ENCODE results near the gene ZDHHC16.
"Not testable (repeated sequence)": the region's sequence is repeated elsewhere in the genome, so short reads cannot be mapped to it uniquely, and the experiment has no call there.

Gene ZDHHC16

DNA sequence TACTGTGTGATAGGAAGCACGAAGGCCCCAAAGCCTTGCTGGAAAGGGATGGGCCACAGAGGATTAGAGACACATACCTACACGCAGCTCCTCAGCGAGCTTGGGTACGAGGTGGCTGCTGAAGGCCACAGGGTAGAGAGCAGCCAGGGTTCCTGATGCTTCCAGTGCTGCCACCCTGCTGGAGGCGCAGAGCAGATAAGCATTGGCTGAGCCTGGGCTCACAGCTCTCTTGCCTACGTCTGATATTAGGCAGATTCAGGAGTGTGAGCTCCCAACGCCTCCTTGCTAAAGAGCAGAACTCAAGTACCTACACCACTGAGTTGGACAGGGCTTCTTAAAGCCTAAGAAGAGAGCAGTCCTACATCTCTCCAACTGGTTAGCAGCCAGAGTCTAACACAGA, 20.0 kb downstream of the ZDHHC16 start:
- no peak for DNase-seq
- H3K79me2 ChIP-seq (ENCODE audit: low read length), result 0 out of 2 replicates have a peak, but pooled peaks cover 7% of the 10 kb centered on the region
- peaks cover 41% of the 10 kb centered on the region for H3F3A ChIP-seq (ENCODE audit: insufficient read depth, low read length)
- H3K9me3 ChIP-seq (replicated peaks; ENCODE audit: insufficient read depth, low read length), result no peaks in the 10 kb centered on the region
- H3K4me1 ChIP-seq (ENCODE audit: low read length), result peaks cover 38% of the 10 kb centered on the region
- no peaks in the 10 kb centered on the region for H3K9me2 ChIP-seq (replicated peaks; ENCODE audit: insufficient read depth, low read length)
- H3K4me2 ChIP-seq (ENCODE audit: low read depth, low read length), result no peak overlapping the region
- no peak overlapping the region for H3K9ac ChIP-seq (ENCODE audit: low read length)
- no peak overlapping the region for H3K4me3 ChIP-seq (ENCODE audit: low read length)
- no peak overlapping the region for H2AFZ ChIP-seq (ENCODE audit: low read length)
- H3K27ac ChIP-seq (ENCODE audit: low read length), result no peak overlapping the region
- H3K36me3 ChIP-seq (replicated peaks; ENCODE audit: insufficient read depth, low read length), result 0 out of 2 replicates have a peak, but pooled peaks cover 19% of the 10 kb centered on the region
- no peak for TF ChIP-seq EZH2phosphoT487 (IDR thresholded peaks at IDR 0.05; ENCODE audit: low read length)
- no peak for TF ChIP-seq EZH2 (optimal IDR thresholded peaks at IDR 0.05; ENCODE audit: low read depth, low read length)
- TF ChIP-seq, protein P1, sequence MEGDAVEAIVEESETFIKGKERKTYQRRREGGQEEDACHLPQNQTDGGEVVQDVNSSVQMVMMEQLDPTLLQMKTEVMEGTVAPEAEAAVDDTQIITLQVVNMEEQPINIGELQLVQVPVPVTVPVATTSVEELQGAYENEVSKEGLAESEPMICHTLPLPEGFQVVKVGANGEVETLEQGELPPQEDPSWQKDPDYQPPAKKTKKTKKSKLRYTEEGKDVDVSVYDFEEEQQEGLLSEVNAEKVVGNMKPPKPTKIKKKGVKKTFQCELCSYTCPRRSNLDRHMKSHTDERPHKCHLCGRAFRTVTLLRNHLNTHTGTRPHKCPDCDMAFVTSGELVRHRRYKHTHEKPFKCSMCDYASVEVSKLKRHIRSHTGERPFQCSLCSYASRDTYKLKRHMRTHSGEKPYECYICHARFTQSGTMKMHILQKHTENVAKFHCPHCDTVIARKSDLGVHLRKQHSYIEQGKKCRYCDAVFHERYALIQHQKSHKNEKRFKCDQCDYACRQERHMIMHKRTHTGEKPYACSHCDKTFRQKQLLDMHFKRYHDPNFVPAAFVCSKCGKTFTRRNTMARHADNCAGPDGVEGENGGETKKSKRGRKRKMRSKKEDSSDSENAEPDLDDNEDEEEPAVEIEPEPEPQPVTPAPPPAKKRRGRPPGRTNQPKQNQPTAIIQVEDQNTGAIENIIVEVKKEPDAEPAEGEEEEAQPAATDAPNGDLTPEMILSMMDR (IDR thresholded peaks at IDR 0.05; ENCODE audit: low read length), result no peak
- no peaks in the 10 kb centered on the region; the same call in 1 of the 2 replicates for H4K20me1 ChIP-seq (ENCODE audit: insufficient read depth, low read length)
- H3K27me3 ChIP-seq (replicated peaks; ENCODE audit: insufficient read depth, low read length), result no peaks in the 10 kb centered on the region

DNA sequence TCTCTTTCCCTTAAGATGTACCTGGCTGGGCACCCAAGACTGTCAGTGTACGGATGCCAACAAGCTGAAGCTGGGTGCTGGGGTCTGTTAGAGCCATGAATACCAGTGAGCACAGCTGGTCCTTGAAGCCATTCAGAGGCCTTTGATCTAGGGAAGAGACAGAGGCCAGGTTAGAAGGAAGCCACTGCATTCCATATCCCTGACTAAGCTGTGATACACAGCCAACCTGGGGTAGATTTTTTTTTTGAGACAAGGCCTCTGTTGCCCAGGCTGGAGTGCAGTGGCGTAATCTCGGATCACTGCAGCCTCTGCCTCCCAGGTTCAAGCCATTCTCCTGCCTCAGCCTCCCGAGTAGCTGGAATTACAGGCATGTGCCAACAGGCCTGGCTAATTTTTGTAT, 20.8 kb downstream of the ZDHHC16 start:
- peaks cover 41% of the 10 kb centered on the region for H3F3A ChIP-seq (ENCODE audit: insufficient read depth, low read length)
- H3K27me3 ChIP-seq (replicated peaks; ENCODE audit: insufficient read depth, low read length), result no peaks in the 10 kb centered on the region
- H2AFZ ChIP-seq (ENCODE audit: low read length), result no peak overlapping the region
- H3K9ac ChIP-seq (ENCODE audit: low read length), result no peak overlapping the region
- TF ChIP-seq EZH2 (optimal IDR thresholded peaks at IDR 0.05; ENCODE audit: low read depth, low read length), result no peak
- no peak for TF ChIP-seq EZH2phosphoT487 (IDR thresholded peaks at IDR 0.05; ENCODE audit: low read length)
- TF ChIP-seq, protein P1 (IDR thresholded peaks at IDR 0.05; ENCODE audit: low read length), result no peak
- peaks cover 38% of the 10 kb centered on the region for H3K4me1 ChIP-seq (ENCODE audit: low read length)
- no peak overlapping the region for H3K4me2 ChIP-seq (ENCODE audit: low read depth, low read length)
- 0 out of 2 replicates have a peak, but pooled peaks cover 17% of the 10 kb centered on the region for H3K36me3 ChIP-seq (replicated peaks; ENCODE audit: insufficient read depth, low read length)
- H3K79me2 ChIP-seq (ENCODE audit: low read length), result 0 out of 2 replicates have a peak, but pooled peaks cover 7% of the 10 kb centered on the region
- no peaks in the 10 kb centered on the region; the same call in 1 of the 2 replicates for H4K20me1 ChIP-seq (ENCODE audit: insufficient read depth, low read length)
- no peaks in the 10 kb centered on the region for H3K9me2 ChIP-seq (replicated peaks; ENCODE audit: insufficient read depth, low read length)
- H3K9me3 ChIP-seq (replicated peaks; ENCODE audit: insufficient read depth, low read length), result no peaks in the 10 kb centered on the region
- H3K4me3 ChIP-seq (ENCODE audit: low read length), result no peak overlapping the region
- DNase-seq, result no peak
- H3K27ac ChIP-seq (ENCODE audit: low read length), result no peak overlapping the region

DNA sequence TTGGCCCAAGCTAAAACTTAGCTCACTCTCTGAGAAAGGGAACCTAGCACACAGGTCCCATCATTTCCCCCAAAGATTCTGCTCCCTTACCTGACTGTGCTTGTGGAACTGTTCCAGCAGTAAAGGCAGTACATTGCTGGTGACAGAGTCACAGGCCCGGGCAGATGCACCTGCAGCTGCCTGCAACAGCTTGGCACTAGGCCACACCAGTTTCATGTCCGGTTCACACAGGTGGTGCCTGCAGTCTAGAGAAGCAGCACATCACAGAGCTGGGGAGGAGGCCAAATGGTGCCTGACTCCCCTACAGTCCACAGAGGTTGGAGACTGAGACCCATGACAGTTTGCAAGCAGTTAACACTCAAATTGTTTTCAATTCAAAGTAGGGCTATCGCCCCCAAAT, 22.2 kb downstream of the ZDHHC16 start:
- no peak overlapping the region for H2AFZ ChIP-seq (ENCODE audit: low read length)
- peaks cover 38% of the 10 kb centered on the region for H3K4me1 ChIP-seq (ENCODE audit: low read length)
- H3F3A ChIP-seq (ENCODE audit: insufficient read depth, low read length), result peaks cover 41% of the 10 kb centered on the region
- no peaks in the 10 kb centered on the region; the same call in 1 of the 2 replicates for H4K20me1 ChIP-seq (ENCODE audit: insufficient read depth, low read length)
- H3K9ac ChIP-seq (ENCODE audit: low read length), result no peak overlapping the region
- 0 out of 2 replicates have a peak, but pooled peaks cover 13% of the 10 kb centered on the region for H3K36me3 ChIP-seq (replicated peaks; ENCODE audit: insufficient read depth, low read length)
- 0 out of 2 replicates have a peak, but pooled peaks cover 7% of the 10 kb centered on the region for H3K79me2 ChIP-seq (ENCODE audit: low read length)
- H3K9me3 ChIP-seq (replicated peaks; ENCODE audit: insufficient read depth, low read length), result no peaks in the 10 kb centered on the region
- peak overlapping the region; percentile 75; the same call in 1 of the 2 replicates for H3K27ac ChIP-seq (ENCODE audit: low read length)
- H3K4me3 ChIP-seq (ENCODE audit: low read length), result no peak overlapping the region
- H3K27me3 ChIP-seq (replicated peaks; ENCODE audit: insufficient read depth, low read length), result no peaks in the 10 kb centered on the region
- TF ChIP-seq EZH2 (optimal IDR thresholded peaks at IDR 0.05; ENCODE audit: low read depth, low read length) (no peak), EZH2phosphoT487 (IDR thresholded peaks at IDR 0.05; ENCODE audit: low read length) (no peak)
- TF ChIP-seq, protein P1 (IDR thresholded peaks at IDR 0.05; ENCODE audit: low read length), result no peak
- DNase-seq, result peak; percentile 96
- H3K4me2 ChIP-seq (ENCODE audit: low read depth, low read length), result no peak overlapping the region
- H3K9me2 ChIP-seq (replicated peaks; ENCODE audit: insufficient read depth, low read length), result no peaks in the 10 kb centered on the region

DNA sequence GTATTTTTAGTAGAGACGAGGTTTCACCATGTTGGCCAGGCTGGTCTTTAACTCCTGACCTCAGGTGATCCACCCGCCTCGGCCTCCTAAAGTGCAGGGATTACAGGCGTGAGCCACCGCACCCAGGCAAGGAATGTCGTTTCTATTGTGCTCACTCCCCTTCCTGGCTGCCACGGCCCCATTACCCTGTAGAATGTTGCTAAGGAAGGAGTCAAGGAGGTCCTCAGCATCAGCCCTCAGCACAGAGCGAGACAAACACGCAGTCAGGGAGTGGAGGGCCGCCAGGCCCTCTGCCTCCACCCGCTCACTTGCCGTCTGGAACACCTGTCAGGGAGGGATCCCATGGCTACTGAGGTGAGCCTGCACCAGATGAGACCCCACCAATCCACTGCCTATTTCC, 22.8 kb downstream of the ZDHHC16 start:
- not testable (repeated sequence) for H3K9me2 ChIP-seq (replicated peaks; ENCODE audit: insufficient read depth, low read length); DNase-seq
- 0 out of 2 replicates have a peak, but pooled peaks cover 13% of the 10 kb centered on the region for H3K36me3 ChIP-seq (replicated peaks; ENCODE audit: insufficient read depth, low read length)

More for the DNA sequence above, 22.8 kb downstream of the ZDHHC16 start:
- not testable (repeated sequence) for H4K20me1 ChIP-seq (ENCODE audit: insufficient read depth, low read length); H3K9me3 ChIP-seq (replicated peaks; ENCODE audit: insufficient read depth, low read length); H3K9ac ChIP-seq (ENCODE audit: low read length); H3K79me2 ChIP-seq (ENCODE audit: low read length); H3K4me3 ChIP-seq (ENCODE audit: low read length); H2AFZ ChIP-seq (ENCODE audit: low read length); H3K4me2 ChIP-seq (ENCODE audit: low read depth, low read length); H3K27me3 ChIP-seq (replicated peaks; ENCODE audit: insufficient read depth, low read length)
- peak overlapping the region; percentile 75; the same call in 1 of the 2 replicates for H3K27ac ChIP-seq (ENCODE audit: low read length)
- peaks cover 36% of the 10 kb centered on the region for H3K4me1 ChIP-seq (ENCODE audit: low read length)
- H3F3A ChIP-seq (ENCODE audit: insufficient read depth, low read length), result peaks cover 36% of the 10 kb centered on the region

Data from MM.1S (cell line).